GM12873 (cell line): ENCODE data around the gene HDAC9.

Experiments used
- TF ChIP-seq, protein P1 (sequence below): IDR thresholded peaks from 2 replicates; pipeline ENCODE4 v1.5.1; 2012; ENCODE audit warnings: low read depth, mild to moderate bottlenecking, moderate library complexity, low read length, control low read depth; ENCODE audit not compliant: insufficient read depth; ENCODE audit errors: missing control alignments

The HDAC9 gene

DNA sequence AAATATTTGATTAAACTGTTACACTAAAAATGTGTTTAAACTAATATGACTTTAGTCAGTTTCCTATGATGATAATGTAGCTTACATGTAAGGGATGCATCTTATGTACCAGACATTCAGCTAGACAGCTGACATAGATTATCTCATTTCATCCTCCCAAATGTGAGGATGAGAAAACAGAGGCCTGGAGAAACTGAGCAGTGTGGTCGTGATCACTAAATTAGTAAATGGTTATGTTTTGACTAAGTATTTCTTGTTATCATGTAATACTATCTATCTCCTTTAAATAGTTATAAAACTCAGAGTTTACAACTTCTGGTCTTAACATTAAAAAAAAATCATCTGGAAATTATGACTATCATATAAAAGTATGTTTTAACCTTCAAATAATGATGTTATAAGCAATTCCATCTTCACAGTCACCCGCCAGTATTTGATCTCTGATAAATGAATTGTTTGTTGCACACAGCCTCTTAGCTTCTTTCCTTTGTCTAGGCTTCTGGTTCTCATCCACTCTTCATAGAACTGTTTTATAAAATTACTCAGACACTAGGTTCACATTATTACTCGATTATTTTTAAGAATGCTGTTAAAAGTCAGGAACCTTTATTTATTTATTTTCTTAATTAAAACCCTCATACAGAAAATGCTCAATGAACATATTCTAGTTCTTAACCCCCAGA, 33.6 kb upstream of the HDAC9 start:
- TF ChIP-seq, protein P1, sequence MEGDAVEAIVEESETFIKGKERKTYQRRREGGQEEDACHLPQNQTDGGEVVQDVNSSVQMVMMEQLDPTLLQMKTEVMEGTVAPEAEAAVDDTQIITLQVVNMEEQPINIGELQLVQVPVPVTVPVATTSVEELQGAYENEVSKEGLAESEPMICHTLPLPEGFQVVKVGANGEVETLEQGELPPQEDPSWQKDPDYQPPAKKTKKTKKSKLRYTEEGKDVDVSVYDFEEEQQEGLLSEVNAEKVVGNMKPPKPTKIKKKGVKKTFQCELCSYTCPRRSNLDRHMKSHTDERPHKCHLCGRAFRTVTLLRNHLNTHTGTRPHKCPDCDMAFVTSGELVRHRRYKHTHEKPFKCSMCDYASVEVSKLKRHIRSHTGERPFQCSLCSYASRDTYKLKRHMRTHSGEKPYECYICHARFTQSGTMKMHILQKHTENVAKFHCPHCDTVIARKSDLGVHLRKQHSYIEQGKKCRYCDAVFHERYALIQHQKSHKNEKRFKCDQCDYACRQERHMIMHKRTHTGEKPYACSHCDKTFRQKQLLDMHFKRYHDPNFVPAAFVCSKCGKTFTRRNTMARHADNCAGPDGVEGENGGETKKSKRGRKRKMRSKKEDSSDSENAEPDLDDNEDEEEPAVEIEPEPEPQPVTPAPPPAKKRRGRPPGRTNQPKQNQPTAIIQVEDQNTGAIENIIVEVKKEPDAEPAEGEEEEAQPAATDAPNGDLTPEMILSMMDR = no peak

DNA sequence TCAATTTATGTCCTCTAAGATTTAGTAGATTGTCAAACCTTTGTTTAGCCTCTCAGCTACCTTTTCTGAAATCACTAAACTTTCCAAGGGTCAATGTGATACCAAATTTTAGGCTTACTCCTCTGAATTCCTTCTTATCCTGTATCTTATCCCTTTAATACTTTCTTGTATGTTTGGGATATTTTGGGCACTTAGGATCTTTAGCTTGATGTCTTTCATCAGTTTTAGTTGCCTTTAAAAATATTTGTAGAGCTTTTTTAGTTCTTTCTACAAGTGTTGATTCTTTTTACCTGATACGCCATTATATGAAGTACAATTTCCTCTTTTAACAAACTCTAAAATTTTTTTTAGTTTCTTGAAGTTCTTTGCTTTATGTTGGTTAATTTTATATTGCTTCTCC, 30.7 kb upstream of the HDAC9 start:
- TF ChIP-seq, protein P1 = no peak

DNA sequence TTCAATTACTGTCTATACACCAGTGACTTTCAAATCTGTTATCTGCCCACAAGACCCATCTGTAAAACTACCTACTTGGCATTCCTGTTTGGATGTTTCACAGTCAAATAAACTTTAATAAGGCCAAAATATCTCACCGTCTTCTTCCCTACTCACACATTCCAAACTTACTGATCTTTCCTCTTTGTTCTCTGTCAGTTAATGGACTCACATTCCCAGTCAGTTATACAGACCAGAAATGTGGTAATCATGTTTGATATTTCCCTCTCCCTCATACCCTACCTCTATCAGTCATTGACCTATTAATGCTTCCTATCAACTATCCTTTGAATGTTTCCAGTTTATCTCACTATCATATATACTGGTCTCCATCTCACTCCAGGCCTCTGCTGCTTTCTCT, 28.5 kb upstream of the HDAC9 start:
- TF ChIP-seq, protein P1 = no peak

DNA sequence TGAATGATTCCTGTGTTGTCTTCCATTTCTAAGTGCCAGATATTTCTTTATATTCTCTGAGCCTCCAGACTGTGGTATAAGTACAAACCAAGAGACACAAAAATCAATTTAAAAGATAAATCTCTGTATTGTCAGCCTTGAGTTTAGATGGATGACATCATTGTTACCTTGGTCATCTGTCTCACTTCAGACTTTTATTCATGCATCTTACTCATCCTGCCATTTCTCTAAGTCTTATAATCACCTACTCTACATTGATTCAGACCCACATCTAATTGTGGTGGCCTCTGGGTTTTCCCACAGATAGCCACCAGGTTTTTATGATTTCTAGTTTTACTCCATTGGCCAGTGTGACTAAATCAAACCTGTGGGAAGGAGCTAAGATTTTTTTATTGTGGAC, 26.8 kb upstream of the HDAC9 start:
- TF ChIP-seq, protein P1 = no peak

DNA sequence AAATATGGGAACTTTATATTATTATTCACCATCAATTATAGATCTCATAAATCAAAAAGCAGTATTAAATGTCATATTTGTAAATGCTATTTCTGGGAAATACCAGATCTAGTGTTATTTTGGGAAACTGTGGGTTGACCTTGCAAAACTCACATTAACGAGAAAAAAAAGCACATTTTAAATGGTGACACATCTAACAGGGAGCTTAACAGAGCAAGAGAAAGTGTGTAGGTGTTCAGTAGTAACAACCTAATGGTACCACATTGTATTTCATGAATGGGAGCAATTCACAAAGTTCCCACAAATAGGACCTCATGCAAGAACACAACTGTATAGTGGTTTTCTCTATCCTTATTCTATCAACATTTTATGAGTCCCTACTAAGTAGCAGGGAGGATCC, 26.2 kb upstream of the HDAC9 start:
- TF ChIP-seq, protein P1 = no peak

DNA sequence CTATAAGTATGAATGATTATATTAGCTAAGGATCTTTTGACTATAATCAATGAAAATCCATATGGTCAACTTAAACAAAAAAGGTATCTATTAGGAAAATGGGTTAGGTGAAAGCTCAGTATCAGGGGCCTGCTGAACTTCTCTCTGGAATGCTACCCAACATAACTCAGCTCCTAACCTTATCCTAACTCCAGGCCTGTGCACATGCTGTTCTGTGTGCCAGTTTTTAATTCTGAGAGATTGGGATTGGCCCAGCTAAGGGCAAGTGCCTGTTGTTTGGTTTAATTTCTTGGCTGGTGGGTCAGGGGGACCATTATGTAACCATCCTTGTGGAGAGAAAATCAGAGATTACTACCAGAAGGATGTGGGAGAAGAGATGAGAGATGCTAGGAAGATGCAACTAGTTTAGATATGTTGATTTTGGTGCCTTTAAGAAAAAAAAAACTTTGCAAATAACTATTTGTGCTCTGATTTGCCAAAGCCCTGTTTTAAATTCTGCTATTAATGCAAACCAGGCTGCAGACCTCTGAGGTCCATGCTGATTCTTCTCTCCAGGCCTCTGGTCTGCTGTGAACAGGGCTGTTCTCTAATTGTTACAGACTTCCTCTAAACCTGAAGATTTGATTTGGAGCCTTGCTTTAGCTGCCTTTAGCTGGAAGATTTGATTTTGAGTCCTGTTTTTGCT, 23.9 kb upstream of the HDAC9 start:
- TF ChIP-seq, protein P1 = no peak

DNA sequence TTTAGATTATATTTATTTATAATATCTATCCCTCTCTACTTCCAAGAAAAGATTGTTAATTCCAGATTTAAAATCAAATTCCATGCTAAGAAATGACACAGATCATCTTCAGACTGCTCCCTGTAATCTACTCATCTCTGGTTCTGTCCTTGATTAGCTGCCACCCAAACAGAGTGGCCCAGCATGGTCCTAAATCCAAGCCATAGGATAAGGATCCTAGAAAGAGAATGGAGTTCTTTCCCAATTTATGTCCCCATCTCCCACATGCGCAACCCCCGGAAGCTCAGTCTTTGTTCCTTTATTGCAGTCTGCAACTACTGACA, 23.4 kb upstream of the HDAC9 start:
- TF ChIP-seq, protein P1 = no peak
